Sigmoid colon (tissue), 7 donors: ENCODE results near the gene SLC27A1. TPM values are rescaled to one million over a fixed set of nuclear protein-coding genes. Genes with fewer than 3 reads are reported as not detected.
"Not testable (repeated sequence)": the region's sequence is repeated elsewhere in the genome, so short reads cannot be mapped to it uniquely, and the experiment has no call there.

Experiments used
- DNase-seq: peaks from one replicate; pipeline ENCODE4 v3.0.0-alpha.2; 2019
- H3K27ac ChIP-seq, 4 donors: fragments of 200-600 bp; sonication (generic); one replicate each; pipeline ENCODE4 v1.5.1; 2016 to 2019; ENCODE audit warnings: mild to moderate bottlenecking in 1 of 4
- H3K27me3 ChIP-seq, 3 donors: fragments of 200-600 bp; sonication (generic); one replicate each; pipeline ENCODE4 v1.5.1; 2019; ENCODE audit warnings: mild to moderate bottlenecking in 1 of 3
- H3K36me3 ChIP-seq, 4 donors: fragments of 200-600 bp; sonication (generic); one replicate each; pipeline ENCODE4 v1.5.1; 2016 to 2019
- H3K4me1 ChIP-seq, 4 donors: fragments of 200-600 bp; sonication (generic); one replicate each; pipeline ENCODE4 v1.5.1; 2017 to 2019
- H3K4me3 ChIP-seq, 4 donors: fragments of 200-600 bp; sonication (generic); one replicate each; pipeline ENCODE4 v1.5.1; 2017 to 2019; ENCODE audit warnings: mild to moderate bottlenecking in 2 of 4, moderate library complexity in 1 of 4
- H3K9me3 ChIP-seq, 4 donors: fragments of 200-600 bp in 3 of 4; sonication (generic) in 3 of 4; one replicate each; pipeline versions ENCODE4 v1.5.1 to v1.6.1; 2013 to 2019
- EP300 ChIP-seq, 4 donors: sonication (generic); formaldehyde crosslinking; IDR thresholded peaks; one replicate each; pipeline ENCODE4 v1.6.1; 2017; ENCODE audit warnings: antibody characterized with exemption in 4 of 4
- POLR2A ChIP-seq, 2 donors: fragments of 450-650 bp; IDR thresholded peaks; one replicate each; pipeline ENCODE4 v1.6.1; 2016; ENCODE audit warnings: antibody characterized with exemption in 2 of 2, mild to moderate bottlenecking in 2 of 2, moderate library complexity in 2 of 2
- POLR2AphosphoS5 ChIP-seq, 4 donors: sonication (generic); formaldehyde crosslinking; IDR thresholded peaks; one replicate each; pipeline ENCODE4 v1.6.1; 2017; ENCODE audit warnings: antibody characterized with exemption in 4 of 4
- WGBS, 2 donors: extraction: QIAGEN DNeasy Blood & Tissue Kit; methylation state at CpG; one replicate each; pipeline ENCODE4 v1.1.7; 2013; 5-methylcytosine and 5-hydroxymethylcytosine counted together
- intact Hi-C: fragments of 100-400 bp; cut with DNase I; formaldehyde crosslinking; loops from one replicate; pipeline ENCODE4 v1.15.1; 2023
- polyA plus RNA-seq, 3 donors: library from polyadenylated mRNA; stranded (reverse); fragments of 200-250 nt; gene quantifications; one replicate each; pipeline ENCODE4 v1.2.3, GENCODE V29; 2013
- total RNA-seq, 4 donors: library from RNA; depleted of rRNA; stranded (reverse); fragments of >200 nt; gene quantifications; one replicate each; pipeline ENCODE4 v1.1.0, GENCODE V29; 2016
- TF ChIP-seq, protein P1 (sequence below), 4 experiments: fragments of 450-650 bp in 3 of 4; fragments of 200-600 bp in 1 of 4; IDR thresholded peaks; one replicate each; pipeline ENCODE4 v1.5.1; 2016 to 2019; ENCODE audit warnings: antibody characterized with exemption in 4 of 4, mild to moderate bottlenecking in 3 of 4, moderate library complexity in 2 of 4
- donor health status: healthy with polysubstance abuse.
- donor health status: Bipolar disorder and iron deficiency.
- donor health status: healthy.

Gene SLC27A1
- total and polyA plus RNA-seq, 7 donors = 0.69 to 23.8 (median 13.2) TPM

- TF ChIP-seq, protein P1, sequence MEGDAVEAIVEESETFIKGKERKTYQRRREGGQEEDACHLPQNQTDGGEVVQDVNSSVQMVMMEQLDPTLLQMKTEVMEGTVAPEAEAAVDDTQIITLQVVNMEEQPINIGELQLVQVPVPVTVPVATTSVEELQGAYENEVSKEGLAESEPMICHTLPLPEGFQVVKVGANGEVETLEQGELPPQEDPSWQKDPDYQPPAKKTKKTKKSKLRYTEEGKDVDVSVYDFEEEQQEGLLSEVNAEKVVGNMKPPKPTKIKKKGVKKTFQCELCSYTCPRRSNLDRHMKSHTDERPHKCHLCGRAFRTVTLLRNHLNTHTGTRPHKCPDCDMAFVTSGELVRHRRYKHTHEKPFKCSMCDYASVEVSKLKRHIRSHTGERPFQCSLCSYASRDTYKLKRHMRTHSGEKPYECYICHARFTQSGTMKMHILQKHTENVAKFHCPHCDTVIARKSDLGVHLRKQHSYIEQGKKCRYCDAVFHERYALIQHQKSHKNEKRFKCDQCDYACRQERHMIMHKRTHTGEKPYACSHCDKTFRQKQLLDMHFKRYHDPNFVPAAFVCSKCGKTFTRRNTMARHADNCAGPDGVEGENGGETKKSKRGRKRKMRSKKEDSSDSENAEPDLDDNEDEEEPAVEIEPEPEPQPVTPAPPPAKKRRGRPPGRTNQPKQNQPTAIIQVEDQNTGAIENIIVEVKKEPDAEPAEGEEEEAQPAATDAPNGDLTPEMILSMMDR (IDR thresholded peaks at IDR 0.05) = no peak
- TF ChIP-seq EP300 (IDR thresholded peaks at IDR 0.05) = no peak
- no peak for TF ChIP-seq POLR2AphosphoS5 (IDR thresholded peaks at IDR 0.05)
- no peak for TF ChIP-seq POLR2A (IDR thresholded peaks at IDR 0.05)
- intact Hi-C loops = loop anchor here (2.0 to 10.0 kb wide), 3 partner anchors 43 to 244 kb away; partner anchors contain the start of genes GTPBP3, OCEL1 and PGLS
- Histone ChIP-seq H3K27me3 (no peaks in the 10 kb centered on the region), H3K4me3 (peak overlapping the region; percentile 72 to 90 (median 88)), H3K36me3 (peaks cover 0 to 3% (median 0%) of the 10 kb centered on the region in 4 donors), H3K27ac (peak overlapping the region; percentile 89 to 91 (median 90)), H3K9me3 (no peaks in the 10 kb centered on the region), H3K4me1 (peaks cover 0 to 38% (median 30%) of the 10 kb centered on the region in 4 donors)
- WGBS, 2 donors = 4 to 15% methylated on average over 19 of the region's 19 CpGs
- DNase-seq = no peak
These were observed 1.2 kb upstream of the SLC27A1 start for GRCh38 chr19:17469092-17469480.

DNA sequence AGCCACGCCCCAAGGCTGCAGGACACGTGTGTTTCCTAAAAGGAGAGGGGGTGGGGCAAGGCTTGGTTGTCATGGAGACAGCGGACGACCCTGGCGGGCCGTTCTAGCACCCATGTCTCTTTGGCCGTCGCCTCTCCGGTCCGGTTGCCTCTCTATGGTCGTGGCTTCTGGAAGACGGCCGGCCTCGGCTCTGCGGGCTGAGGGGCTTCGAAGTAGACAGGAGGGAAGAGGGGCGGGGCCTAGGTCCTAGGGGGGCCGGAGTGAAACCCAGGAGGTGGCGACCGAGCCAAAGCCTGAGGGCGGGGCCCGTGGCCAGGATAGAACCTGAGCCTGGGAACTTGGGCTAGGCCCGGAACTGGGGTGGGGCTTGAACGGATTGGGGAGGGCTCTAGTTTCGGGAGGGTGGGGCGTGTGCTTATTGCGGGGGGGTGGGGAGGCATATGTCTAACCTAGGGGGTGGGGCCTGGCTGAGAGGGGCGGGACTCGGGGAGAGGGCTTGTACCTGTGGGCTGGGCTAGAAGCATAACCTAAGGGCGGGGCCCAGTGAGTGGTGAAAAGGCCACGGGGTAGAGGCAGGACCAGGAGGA lies 750 bp upstream of the SLC27A1 start:
- Histone ChIP-seq H3K36me3 (peaks cover 0 to 3% (median 0%) of the 10 kb centered on the region in 4 donors), H3K4me1 (peaks cover 0 to 38% (median 30%) of the 10 kb centered on the region in 4 donors), H3K9me3 (no peaks in the 10 kb centered on the region), H3K27ac (peak overlapping the region; percentile 89 to 91 (median 90)), H3K27me3 (no peaks in the 10 kb centered on the region), H3K4me3 (peak overlapping the region; percentile 72 to 90 (median 88))
- peak in 2 of 4 donors; percentile 25 to 28 for TF ChIP-seq POLR2AphosphoS5 (IDR thresholded peaks at IDR 0.05)
- TF ChIP-seq, protein P1 (IDR thresholded peaks at IDR 0.05) = no peak
- DNase-seq = peak; percentile 99
- 1% methylated on average over 31 of the region's 31 CpGs for WGBS, 2 donors
- intact Hi-C loops = loop anchor here (1.0 to 10.0 kb wide), 4 partner anchors 43 to 245 kb away; partner anchors contain the start of genes COLGALT1, GTPBP3, OCEL1 and PGLS

GRCh38 chr19:17471410-17472125 lies 1.2 kb downstream of the SLC27A1 start:
- H3K36me3 ChIP-seq = peaks cover 0 to 3% (median 0%) of the 10 kb centered on the region in 4 donors
- peak overlapping the region; percentile 72 to 90 (median 88) for H3K4me3 ChIP-seq
- H3K27me3 ChIP-seq = no peaks in the 10 kb centered on the region
- TF ChIP-seq, protein P1 (IDR thresholded peaks at IDR 0.05) = no peak
- TF ChIP-seq POLR2AphosphoS5 (IDR thresholded peaks at IDR 0.05) (no peak), POLR2A (IDR thresholded peaks at IDR 0.05) (no peak), EP300 (IDR thresholded peaks at IDR 0.05) (no peak)
- peaks cover 0 to 44% (median 40%) of the 10 kb centered on the region in 4 donors for H3K4me1 ChIP-seq
- H3K27ac ChIP-seq = peak overlapping the region; percentile 89 to 91 (median 90)
- WGBS, 2 donors = 65 to 72% methylated on average over 12 of the region's 12 CpGs
- no peak for DNase-seq
- intact Hi-C loops = no loop called here
- H3K9me3 ChIP-seq = no peaks in the 10 kb centered on the region

- peaks cover 0 to 3% (median 0%) of the 10 kb centered on the region in 4 donors for H3K36me3 ChIP-seq
- intact Hi-C loops = no loop called here
- no peak for DNase-seq
- 79 to 84% methylated on average over 9 of the region's 9 CpGs for WGBS, 2 donors
- H3K4me3 ChIP-seq = no peak overlapping the region
- no peak overlapping the region for H3K27ac ChIP-seq
- H3K4me1 ChIP-seq = peaks cover 0 to 41% (median 36%) of the 10 kb centered on the region in 4 donors
- TF ChIP-seq, protein P1 (IDR thresholded peaks at IDR 0.05) = no peak
- TF ChIP-seq EP300 (IDR thresholded peaks at IDR 0.05) (no peak), POLR2A (IDR thresholded peaks at IDR 0.05) (no peak), POLR2AphosphoS5 (IDR thresholded peaks at IDR 0.05) (no peak)
- H3K27me3 ChIP-seq = no peaks in the 10 kb centered on the region
- H3K9me3 ChIP-seq = no peaks in the 10 kb centered on the region
These were observed 2.7 kb downstream of the SLC27A1 start for GRCh38 chr19:17473041-17473440.

DNA sequence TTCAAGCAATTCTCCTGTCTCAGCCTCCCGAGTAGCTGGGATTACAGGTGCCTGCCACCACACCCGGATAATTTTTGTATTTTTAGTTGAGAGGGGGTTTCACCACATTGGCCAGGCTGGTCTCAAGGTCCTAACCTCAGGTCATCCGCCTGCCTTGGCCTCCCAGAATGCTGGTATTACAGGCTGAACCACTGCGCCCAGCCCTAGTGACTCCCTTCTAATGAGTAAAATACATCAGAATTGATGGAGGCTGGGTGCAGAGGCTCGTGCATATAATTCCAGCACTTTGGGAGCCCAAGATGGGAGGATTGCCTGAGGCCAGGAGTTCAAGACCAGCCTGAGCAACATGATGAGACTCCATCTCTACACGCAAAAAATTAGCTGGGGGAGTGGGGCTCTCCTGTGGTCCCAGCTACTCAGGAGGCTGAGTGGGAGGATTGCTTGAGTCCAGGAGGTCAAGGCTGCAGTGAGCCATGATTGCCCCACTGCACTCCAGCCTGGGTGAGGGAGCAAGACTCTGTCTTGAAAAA lies 4.8 kb downstream of the SLC27A1 start:
- H3K36me3 ChIP-seq, intact Hi-C loops, H3K9me3 ChIP-seq, H3K27me3 ChIP-seq, DNase-seq, H3K4me3 ChIP-seq: not testable (repeated sequence)
- H3K4me1 ChIP-seq = peaks cover 0 to 28% (median 24%) of the 10 kb centered on the region in 4 donors
- 79 to 85% methylated on average over 6 of the region's 6 CpGs for WGBS, 2 donors
- H3K27ac ChIP-seq = peak overlapping the region; percentile 54 to 68 (median 62)
